ENCODE results near the gene SLC6A3.

Gene SLC6A3

GRCh38 chr5:1405539-1406530 lies 39.4 kb downstream of the SLC6A3 start:
- no peak overlapping the region for H3K4me3 ChIP-seq (ENCODE audit: low read length)
- DNase-seq (ENCODE audit: low read depth): no peak
- TF ChIP-seq CTCF (IDR thresholded peaks at IDR 0.05; ENCODE audit: insufficient read depth, low read depth, low read length, missing control alignments): no peak

GRCh38 chr5:1405121-1405520 lies 40.1 kb downstream of the SLC6A3 start:
- DNase-seq (ENCODE audit: low read depth): no peak
- H3K4me3 ChIP-seq (ENCODE audit: low read length): no peak overlapping the region
- no peak for TF ChIP-seq CTCF (IDR thresholded peaks at IDR 0.05; ENCODE audit: insufficient read depth, low read depth, low read length, missing control alignments)

- DNase-seq (ENCODE audit: low read depth): no peak
- no peak for TF ChIP-seq CTCF (IDR thresholded peaks at IDR 0.05; ENCODE audit: insufficient read depth, low read depth, low read length, missing control alignments)
- no peak overlapping the region for H3K4me3 ChIP-seq (ENCODE audit: low read length)
Measured at GRCh38 chr5:1404062-1404461, 41.2 kb downstream of the SLC6A3 start.

- no peak for DNase-seq (ENCODE audit: low read depth)
- no peak overlapping the region for H3K4me3 ChIP-seq (ENCODE audit: low read length)
- TF ChIP-seq CTCF (IDR thresholded peaks at IDR 0.05; ENCODE audit: insufficient read depth, low read depth, low read length, missing control alignments): no peak
Measured at GRCh38 chr5:1402611-1403255, 42.5 kb downstream of the SLC6A3 start.

- DNase-seq (ENCODE audit: low read depth): no peak
- no peak overlapping the region for H3K4me3 ChIP-seq (ENCODE audit: low read length)
- no peak for TF ChIP-seq CTCF (IDR thresholded peaks at IDR 0.05; ENCODE audit: insufficient read depth, low read depth, low read length, missing control alignments)
Measured at GRCh38 chr5:1401536-1402138, 43.6 kb downstream of the SLC6A3 start.

GRCh38 chr5:1400936-1401335 lies 44.3 kb downstream of the SLC6A3 start:
- H3K4me3 ChIP-seq (ENCODE audit: low read length): no peak overlapping the region
- TF ChIP-seq CTCF (IDR thresholded peaks at IDR 0.05; ENCODE audit: insufficient read depth, low read depth, low read length, missing control alignments): no peak
- no peak for DNase-seq (ENCODE audit: low read depth)
